Liver (tissue), 9 donors: ENCODE results near the gene USP31. TPM values are rescaled to one million over a fixed set of nuclear protein-coding genes. Genes with fewer than 3 reads are reported as not detected.

ENCODE experiments used
- DNase-seq: peaks from one replicate; pipeline ENCODE4 v3.0.0-alpha.2; 2017; ENCODE audit warnings: low spot score
- H3K27ac ChIP-seq, 2 donors: one replicate each; pipeline ENCODE4 v1.7.0; 2013; ENCODE audit warnings: inconsistent platforms in 2 of 2, low read length in 2 of 2, control low read depth in 1 of 2, low read depth in 1 of 2, mild to moderate bottlenecking in 1 of 2
- H3K27me3 ChIP-seq, 4 donors: one replicate each; pipeline versions ENCODE4 v1.6.1 to v1.7.0; 2013; ENCODE audit warnings: low read length in 3 of 4, inconsistent platforms in 1 of 4, mild to moderate bottlenecking in 1 of 4, moderate library complexity in 1 of 4; ENCODE audit not compliant: control insufficient read depth in 4 of 4, insufficient read depth in 4 of 4
- H3K36me3 ChIP-seq, 4 donors: one replicate each; pipeline versions ENCODE4 v1.6.1 to v1.7.0; 2013; ENCODE audit warnings: low read length in 3 of 4, mild to moderate bottlenecking in 3 of 4, low read depth in 1 of 4, moderate library complexity in 1 of 4; ENCODE audit not compliant: control insufficient read depth in 4 of 4, insufficient read depth in 3 of 4
- H3K4me1 ChIP-seq, 4 donors: one replicate each; pipeline versions ENCODE4 v1.6.1 to v1.7.0; 2013; ENCODE audit warnings: low read length in 3 of 4, mild to moderate bottlenecking in 3 of 4, moderate library complexity in 1 of 4; ENCODE audit not compliant: control insufficient read depth in 4 of 4, insufficient read depth in 4 of 4
- H3K4me3 ChIP-seq, 3 donors: one replicate each; pipeline versions ENCODE4 v1.6.1 to v1.7.0; 2013; ENCODE audit warnings: low read length in 3 of 3, control low read depth in 1 of 3, low read depth in 1 of 3, mild to moderate bottlenecking in 1 of 3
- H3K9ac ChIP-seq, 2 donors: one replicate each; pipeline ENCODE4 v1.7.0; 2013; ENCODE audit warnings: low read length in 2 of 2, mild to moderate bottlenecking in 2 of 2, moderate library complexity in 2 of 2, control low read depth in 1 of 2, low read depth in 1 of 2
- H3K9me3 ChIP-seq, 4 donors: one replicate each; pipeline versions ENCODE4 v1.6.1 to v1.7.0; 2013; ENCODE audit warnings: low read length in 3 of 4; ENCODE audit not compliant: control insufficient read depth in 4 of 4
- CTCF ChIP-seq: fragments of 150-350 bp; IDR thresholded peaks from 2 replicates; pipeline ENCODE4 v1.5.1; 2017; ENCODE audit warnings: improper control_type of control experiment, low read depth, low read length; ENCODE audit not compliant: missing input control
- EGR1 ChIP-seq, 2 donors: IDR thresholded peaks; 2 replicates each; pipeline ENCODE4 v1.6.1; 2016 to 2018; ENCODE audit warnings: antibody characterized with exemption in 2 of 2, low read depth in 2 of 2
- FOXA1 ChIP-seq: IDR thresholded peaks from 2 replicates; pipeline ENCODE4 v1.6.1; 2016; ENCODE audit warnings: antibody characterized with exemption
- FOXA2 ChIP-seq: IDR thresholded peaks from 2 replicates; pipeline ENCODE4 v1.6.1; 2016; ENCODE audit warnings: antibody characterized with exemption
- GABPA ChIP-seq, 2 donors: IDR thresholded peaks in 1 of 2; conservative IDR thresholded peaks in 1 of 2; 2 replicates each; pipeline ENCODE4 v1.6.1; 2016; ENCODE audit warnings: antibody characterized with exemption in 2 of 2, mild to moderate bottlenecking in 1 of 2, moderate library complexity in 1 of 2
- HNF4A ChIP-seq, 2 donors: conservative IDR thresholded peaks; 2 replicates each; pipeline ENCODE4 v1.6.1; 2016; ENCODE audit warnings: antibody characterized with exemption in 2 of 2, mild to moderate bottlenecking in 2 of 2
- HNF4G ChIP-seq: IDR thresholded peaks from 2 replicates; pipeline ENCODE4 v1.6.1; 2016; ENCODE audit warnings: antibody characterized with exemption
- JUND ChIP-seq, 2 donors: IDR thresholded peaks; 2 replicates each; pipeline ENCODE4 v1.6.1; 2016; ENCODE audit warnings: antibody characterized with exemption in 2 of 2
- NR2F2 ChIP-seq: IDR thresholded peaks from 2 replicates; pipeline ENCODE4 v1.6.1; 2016; ENCODE audit warnings: antibody characterized with exemption
- RAD21 ChIP-seq, 2 donors: IDR thresholded peaks; 2 replicates each; pipeline ENCODE4 v1.6.1; 2016; ENCODE audit warnings: antibody characterized with exemption in 2 of 2, mild to moderate bottlenecking in 2 of 2
- RXRA ChIP-seq, 2 donors: IDR thresholded peaks; 2 replicates each; pipeline ENCODE4 v1.6.1; 2017 to 2018; ENCODE audit warnings: antibody characterized with exemption in 2 of 2, mild to moderate bottlenecking in 1 of 2
- SP1 ChIP-seq: IDR thresholded peaks from 2 replicates; pipeline ENCODE4 v1.6.1; 2018; ENCODE audit warnings: antibody characterized with exemption, mild to moderate bottlenecking
- TAF1 ChIP-seq: conservative IDR thresholded peaks from 2 replicates; pipeline ENCODE4 v1.6.1; 2016; ENCODE audit warnings: antibody characterized with exemption, mild to moderate bottlenecking
- YY1 ChIP-seq: IDR thresholded peaks from 2 replicates; pipeline ENCODE4 v1.6.1; 2016; ENCODE audit warnings: antibody characterized with exemption, mild to moderate bottlenecking
- WGBS: extraction: QIAGEN DNeasy Blood & Tissue Kit; methylation state at CpG from one replicate; pipeline ENCODE4 v1.1.7; 2013; 5-methylcytosine and 5-hydroxymethylcytosine counted together
- polyA plus RNA-seq, 2 donors: library from polyadenylated mRNA; stranded (reverse) in 1 of 2; unstranded in 1 of 2; fragments of 200-250 nt in 1 of 2; fragments of >200 nt in 1 of 2; fragmentation: Nextera tagmentation in 1 of 2; extraction: Ambion mirVana in 1 of 2; gene quantifications; one replicate each; pipeline versions ENCODE4 v1.2.1 to v1.2.3, GENCODE V29; 2013 to 2015
- total RNA-seq, 2 donors: library from RNA; depleted of rRNA; stranded (reverse); fragments of >200 nt; gene quantifications; one replicate each; pipeline ENCODE4 v1.2.3, GENCODE V29; 2014
- TF ChIP-seq, protein P1 (sequence below): IDR thresholded peaks from 2 replicates; pipeline ENCODE4 v1.6.1; 2016; ENCODE audit warnings: antibody characterized with exemption
- TF ChIP-seq, protein P2 (sequence below): IDR thresholded peaks from 2 replicates; pipeline ENCODE4 v1.6.1; 2016; ENCODE audit warnings: antibody characterized with exemption
- TF ChIP-seq, protein P3 (sequence below): IDR thresholded peaks from 2 replicates; pipeline ENCODE4 v1.6.1; 2016; ENCODE audit warnings: antibody characterized with exemption
- TF ChIP-seq, protein P4 (sequence below): IDR thresholded peaks from 2 replicates; pipeline ENCODE4 v1.6.1; 2016; ENCODE audit warnings: antibody characterized with exemption, mild to moderate bottlenecking
- donor health status: healthy.
- donor health status: healthy.
- donor health status: healthy.
- donor health status: healthy.
- donor health status: healthy.

The USP31 gene
- total and polyA plus RNA-seq, 4 donors = 2.4 to 16.4 (median 3.8) TPM

GRCh38 chr16:23055481-23055880 is 93.8 kb downstream of the USP31 start (continued):
- TF ChIP-seq CTCF (no peak), HNF4A (conservative IDR thresholded peaks at IDR 0.05) (no peak), FOXA1 (no peak), HNF4G (no peak), YY1 (no peak)

DNA sequence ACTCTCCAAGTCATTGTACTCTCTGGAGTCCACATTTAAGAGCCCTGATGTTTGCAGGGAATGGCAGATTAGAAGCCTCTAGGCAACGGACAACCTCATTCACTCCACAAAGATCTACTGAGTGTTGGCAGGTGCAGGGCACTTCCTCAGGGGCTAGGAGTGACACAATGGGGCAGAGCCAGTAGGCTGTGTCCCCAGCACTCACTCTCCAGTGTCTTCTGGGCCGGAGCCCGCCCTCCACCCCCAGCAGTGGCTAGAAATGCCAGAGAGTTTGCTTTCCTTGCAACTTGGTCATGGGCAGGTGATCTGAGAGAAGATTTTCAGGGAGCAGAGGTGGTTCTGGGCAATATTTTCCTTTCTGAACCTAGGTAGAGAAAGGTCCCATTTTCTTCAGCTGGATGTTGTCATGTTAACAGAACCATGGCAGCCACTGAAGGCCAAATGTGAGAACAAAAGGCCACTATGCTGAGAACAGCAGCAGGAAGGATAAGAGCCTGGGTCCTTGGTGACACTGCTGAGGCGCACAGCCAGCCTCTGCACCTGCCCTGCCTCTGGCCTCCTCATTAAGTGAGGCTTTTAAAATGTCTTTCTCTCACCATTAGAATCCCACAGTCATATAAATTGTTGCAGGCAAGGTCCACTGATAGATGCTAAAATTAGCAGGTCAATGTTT is 96.2 kb downstream of the USP31 start:
- Histone ChIP-seq H3K27ac (no peak overlapping the region), H3K36me3 (no peaks in the 10 kb centered on the region), H3K4me3 (no peak overlapping the region), H3K9me3 (no peaks in the 10 kb centered on the region), H3K4me1 (no peaks in the 10 kb centered on the region), H3K9ac (no peak overlapping the region), H3K27me3 (peaks cover 0 to 2% (median 1%) of the 10 kb centered on the region in 4 donors)
- 86% methylated on average over 4 of the region's 4 CpGs for WGBS
- TF ChIP-seq, protein P1, sequence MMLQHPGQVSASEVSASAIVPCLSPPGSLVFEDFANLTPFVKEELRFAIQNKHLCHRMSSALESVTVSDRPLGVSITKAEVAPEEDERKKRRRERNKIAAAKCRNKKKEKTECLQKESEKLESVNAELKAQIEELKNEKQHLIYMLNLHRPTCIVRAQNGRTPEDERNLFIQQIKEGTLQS = no peak
- TF ChIP-seq YY1 = no peak
- no peak for TF ChIP-seq HNF4A (conservative IDR thresholded peaks at IDR 0.05)
- TF ChIP-seq FOXA2 = no peak
- no peak for TF ChIP-seq JUND (IDR thresholded peaks at IDR 0.05)
- no peak for TF ChIP-seq SP1
- no peak for TF ChIP-seq FOXA1
- TF ChIP-seq, protein P2, sequence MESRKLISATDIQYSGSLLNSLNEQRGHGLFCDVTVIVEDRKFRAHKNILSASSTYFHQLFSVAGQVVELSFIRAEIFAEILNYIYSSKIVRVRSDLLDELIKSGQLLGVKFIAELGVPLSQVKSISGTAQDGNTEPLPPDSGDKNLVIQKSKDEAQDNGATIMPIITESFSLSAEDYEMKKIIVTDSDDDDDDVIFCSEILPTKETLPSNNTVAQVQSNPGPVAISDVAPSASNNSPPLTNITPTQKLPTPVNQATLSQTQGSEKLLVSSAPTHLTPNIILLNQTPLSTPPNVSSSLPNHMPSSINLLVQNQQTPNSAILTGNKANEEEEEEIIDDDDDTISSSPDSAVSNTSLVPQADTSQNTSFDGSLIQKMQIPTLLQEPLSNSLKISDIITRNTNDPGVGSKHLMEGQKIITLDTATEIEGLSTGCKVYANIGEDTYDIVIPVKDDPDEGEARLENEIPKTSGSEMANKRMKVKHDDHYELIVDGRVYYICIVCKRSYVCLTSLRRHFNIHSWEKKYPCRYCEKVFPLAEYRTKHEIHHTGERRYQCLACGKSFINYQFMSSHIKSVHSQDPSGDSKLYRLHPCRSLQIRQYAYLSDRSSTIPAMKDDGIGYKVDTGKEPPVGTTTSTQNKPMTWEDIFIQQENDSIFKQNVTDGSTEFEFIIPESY = no peak
- no peak for TF ChIP-seq TAF1
- TF ChIP-seq RAD21 (IDR thresholded peaks at IDR 0.05) = no peak
- TF ChIP-seq, protein P3, sequence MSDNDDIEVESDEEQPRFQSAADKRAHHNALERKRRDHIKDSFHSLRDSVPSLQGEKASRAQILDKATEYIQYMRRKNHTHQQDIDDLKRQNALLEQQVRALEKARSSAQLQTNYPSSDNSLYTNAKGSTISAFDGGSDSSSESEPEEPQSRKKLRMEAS = no peak
- no peak for TF ChIP-seq NR2F2
- TF ChIP-seq HNF4G = no peak
- no peak for TF ChIP-seq GABPA (IDR thresholded peaks at IDR 0.05 in 1 of 2, conservative IDR thresholded peaks at IDR 0.05 in 1 of 2)
- TF ChIP-seq EGR1 (IDR thresholded peaks at IDR 0.05; ENCODE audit: low read depth in 2 of 2) = no peak
- TF ChIP-seq, protein P4, sequence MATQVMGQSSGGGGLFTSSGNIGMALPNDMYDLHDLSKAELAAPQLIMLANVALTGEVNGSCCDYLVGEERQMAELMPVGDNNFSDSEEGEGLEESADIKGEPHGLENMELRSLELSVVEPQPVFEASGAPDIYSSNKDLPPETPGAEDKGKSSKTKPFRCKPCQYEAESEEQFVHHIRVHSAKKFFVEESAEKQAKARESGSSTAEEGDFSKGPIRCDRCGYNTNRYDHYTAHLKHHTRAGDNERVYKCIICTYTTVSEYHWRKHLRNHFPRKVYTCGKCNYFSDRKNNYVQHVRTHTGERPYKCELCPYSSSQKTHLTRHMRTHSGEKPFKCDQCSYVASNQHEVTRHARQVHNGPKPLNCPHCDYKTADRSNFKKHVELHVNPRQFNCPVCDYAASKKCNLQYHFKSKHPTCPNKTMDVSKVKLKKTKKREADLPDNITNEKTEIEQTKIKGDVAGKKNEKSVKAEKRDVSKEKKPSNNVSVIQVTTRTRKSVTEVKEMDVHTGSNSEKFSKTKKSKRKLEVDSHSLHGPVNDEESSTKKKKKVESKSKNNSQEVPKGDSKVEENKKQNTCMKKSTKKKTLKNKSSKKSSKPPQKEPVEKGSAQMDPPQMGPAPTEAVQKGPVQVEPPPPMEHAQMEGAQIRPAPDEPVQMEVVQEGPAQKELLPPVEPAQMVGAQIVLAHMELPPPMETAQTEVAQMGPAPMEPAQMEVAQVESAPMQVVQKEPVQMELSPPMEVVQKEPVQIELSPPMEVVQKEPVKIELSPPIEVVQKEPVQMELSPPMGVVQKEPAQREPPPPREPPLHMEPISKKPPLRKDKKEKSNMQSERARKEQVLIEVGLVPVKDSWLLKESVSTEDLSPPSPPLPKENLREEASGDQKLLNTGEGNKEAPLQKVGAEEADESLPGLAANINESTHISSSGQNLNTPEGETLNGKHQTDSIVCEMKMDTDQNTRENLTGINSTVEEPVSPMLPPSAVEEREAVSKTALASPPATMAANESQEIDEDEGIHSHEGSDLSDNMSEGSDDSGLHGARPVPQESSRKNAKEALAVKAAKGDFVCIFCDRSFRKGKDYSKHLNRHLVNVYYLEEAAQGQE = no peak
- no peak for TF ChIP-seq CTCF
- no peak for TF ChIP-seq RXRA (IDR thresholded peaks at IDR 0.05)
- DNase-seq = no peak
